ENCODE measurements around the gene SPON2. TPM values are rescaled to one million over a fixed set of nuclear protein-coding genes. Genes with fewer than 3 reads are reported as not detected.
A peak's percentile ranks its signal among the peaks of the same experiment; 100 is the strongest.

Gene SPON2
- total and polyA plus RNA-seq, 7 donors: 4.1 to 18.5 (median 6.8) TPM

- Histone ChIP-seq H3K27ac (peak overlapping the region; percentile 14), H3K4me1 (peaks cover 42% of the 10 kb centered on the region), H3K27me3 (ENCODE audit: insufficient read depth in 3 of 3, low read length in 2 of 3) (no peaks in the 10 kb centered on the region), H3K36me3 (ENCODE audit: insufficient read depth in 1 of 2, low read depth in 1 of 2) (peaks cover 0 to 18% of the 10 kb centered on the region in 2 donors), H3K4me3 (no peak overlapping the region), H3K9me3 (no peaks in the 10 kb centered on the region)
- DNase-seq (peak; percentile 65 to 77), ATAC-seq (peak; percentile 13 to 33 (median 22))
- no peak for TF ChIP-seq CTCF (IDR thresholded peaks at IDR 0.05)
- intact Hi-C loops (cut with DNase I): no loop called here
- whole genome bisulfite sequencing, 3 donors: 48 to 59% (median 49%) methylated on average over 24 to 28 of the region's 31 CpGs
Observed at GRCh38 chr4:1207603-1208265, 35.4 kb upstream of the SPON2 start.

DNA sequence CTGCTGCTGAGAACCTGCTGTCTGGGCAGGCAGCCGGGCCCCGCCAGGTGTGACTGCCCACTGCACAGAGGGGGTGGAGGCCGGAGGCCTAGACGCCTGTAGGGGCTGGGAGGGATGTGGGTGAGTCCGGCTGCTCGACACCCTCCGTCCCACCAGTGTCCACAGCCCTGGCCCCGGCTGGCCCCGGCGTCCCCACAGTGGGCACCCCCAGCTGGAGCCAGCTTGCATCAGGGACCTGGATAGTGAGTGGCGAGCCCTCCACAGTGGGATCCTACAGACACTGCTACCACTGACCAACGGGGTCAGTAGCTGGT, 34.7 kb upstream of the SPON2 start:
- Histone ChIP-seq H3K4me1 (peaks cover 42% of the 10 kb centered on the region), H3K27ac (no peak overlapping the region), H3K36me3 (ENCODE audit: insufficient read depth in 1 of 2, low read depth in 1 of 2) (peaks cover 0 to 12% of the 10 kb centered on the region in 2 donors), H3K9me3 (no peaks in the 10 kb centered on the region), H3K4me3 (no peak overlapping the region), H3K27me3 (ENCODE audit: insufficient read depth in 3 of 3, low read length in 2 of 3) (no peaks in the 10 kb centered on the region)
- ATAC-seq (no peak), DNase-seq (peak in 1 of 2 donors; percentile 35)
- WGBS, 3 donors: 82 to 92% (median 91%) methylated on average over 6 to 12 of the region's 12 CpGs
- TF ChIP-seq CTCF (IDR thresholded peaks at IDR 0.05): no peak
- intact Hi-C loops (cut with DNase I): no loop called here

DNA sequence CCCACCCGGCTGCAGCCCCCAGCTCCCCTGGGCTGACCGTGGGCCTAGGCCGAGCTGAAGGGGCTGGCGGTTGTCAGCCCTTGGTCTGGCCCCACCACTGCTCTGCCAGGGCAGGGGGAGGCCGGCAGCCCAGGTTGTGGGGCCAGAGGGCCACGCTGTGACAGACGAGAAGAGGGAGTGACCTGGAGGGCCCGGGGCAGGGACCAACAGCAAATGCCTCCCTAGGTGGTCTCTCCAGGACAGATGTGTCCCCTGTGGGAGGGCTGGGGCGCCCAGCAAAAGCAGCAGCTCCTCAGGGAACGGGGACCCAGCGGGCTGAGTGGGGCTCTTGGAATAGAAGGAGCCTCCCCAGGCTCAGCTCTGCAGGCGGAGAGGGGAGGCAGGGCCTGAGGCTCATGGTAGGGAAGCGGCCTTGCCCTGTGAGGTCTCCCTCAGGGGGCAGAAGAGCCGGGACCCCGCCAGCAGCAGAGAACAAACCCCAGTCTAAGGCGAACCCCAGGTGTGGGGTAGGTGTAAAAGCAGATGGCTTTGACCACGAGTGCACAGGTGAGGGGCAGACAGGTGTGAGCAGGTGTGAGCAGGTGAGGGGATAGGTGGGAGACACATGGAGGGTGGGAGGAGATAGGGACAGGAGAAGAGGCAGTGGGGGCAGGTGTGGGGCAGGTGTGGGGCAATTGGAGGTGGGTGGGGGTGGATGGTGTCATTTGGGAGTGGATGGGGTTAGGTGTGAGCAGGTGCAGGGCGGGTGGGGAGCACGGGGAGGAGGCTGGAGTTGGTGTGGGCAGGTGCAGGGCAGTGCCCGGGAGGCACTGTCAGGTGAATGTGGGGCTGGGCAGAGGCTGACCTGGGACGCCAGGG, 34.1 kb upstream of the SPON2 start:
- H3K27me3 ChIP-seq (ENCODE audit: insufficient read depth in 3 of 3, low read length in 2 of 3): no peaks in the 10 kb centered on the region
- 85 to 93% (median 90%) methylated on average over 20 to 21 of the region's 21 CpGs for WGBS, 3 donors
- DNase-seq: peak in 1 of 2 donors; percentile 46
- H3K9me3 ChIP-seq: no peaks in the 10 kb centered on the region
- no peak for TF ChIP-seq CTCF (IDR thresholded peaks at IDR 0.05)
- H3K4me1 ChIP-seq: peaks cover 37% of the 10 kb centered on the region
- ATAC-seq: no peak
- peaks cover 0 to 7% of the 10 kb centered on the region in 2 donors for H3K36me3 ChIP-seq (ENCODE audit: insufficient read depth in 1 of 2, low read depth in 1 of 2)
- no peak overlapping the region for H3K4me3 ChIP-seq
- intact Hi-C loops (cut with DNase I): no loop called here
- no peak overlapping the region for H3K27ac ChIP-seq

GRCh38 chr4:1205586-1206298, 33.4 kb upstream of the SPON2 start:
- H3K4me3 ChIP-seq: no peak overlapping the region
- H3K36me3 ChIP-seq (ENCODE audit: insufficient read depth in 1 of 2, low read depth in 1 of 2): no peaks in the 10 kb centered on the region
- ATAC-seq (no peak), DNase-seq (peak in 1 of 2 donors; percentile 18)
- no peaks in the 10 kb centered on the region for H3K27me3 ChIP-seq (ENCODE audit: insufficient read depth in 3 of 3, low read length in 2 of 3)
- H3K27ac ChIP-seq: no peak overlapping the region
- no peak for TF ChIP-seq CTCF (IDR thresholded peaks at IDR 0.05)
- WGBS, 3 donors: 87 to 90% (median 89%) methylated on average over 10 to 17 of the region's 17 CpGs
- H3K9me3 ChIP-seq: no peaks in the 10 kb centered on the region
- H3K4me1 ChIP-seq: peaks cover 32% of the 10 kb centered on the region
- intact Hi-C loops (cut with DNase I): no loop called here

Data from psoas muscle (tissue), 8 donors.